Testis (tissue), 2 donors: ENCODE measurements around the gene ZFR2.

Source experiments
- POLR2A ChIP-seq: fragments of 450-650 bp; IDR thresholded peaks from one replicate; pipeline ENCODE4 v1.6.1; 2017; ENCODE audit warnings: antibody characterized with exemption, mild to moderate bottlenecking, moderate library complexity
- TF ChIP-seq, protein P1 (sequence below), 3 experiments: fragments of 450-650 bp in 2 of 3; fragments of 200-600 bp in 1 of 3; sonication (generic) in 1 of 3; IDR thresholded peaks; one replicate each; pipeline ENCODE4 v1.5.1; 2016 to 2019; ENCODE audit warnings: antibody characterized with exemption in 3 of 3, mild to moderate bottlenecking in 2 of 3, moderate library complexity in 1 of 3

DNA sequence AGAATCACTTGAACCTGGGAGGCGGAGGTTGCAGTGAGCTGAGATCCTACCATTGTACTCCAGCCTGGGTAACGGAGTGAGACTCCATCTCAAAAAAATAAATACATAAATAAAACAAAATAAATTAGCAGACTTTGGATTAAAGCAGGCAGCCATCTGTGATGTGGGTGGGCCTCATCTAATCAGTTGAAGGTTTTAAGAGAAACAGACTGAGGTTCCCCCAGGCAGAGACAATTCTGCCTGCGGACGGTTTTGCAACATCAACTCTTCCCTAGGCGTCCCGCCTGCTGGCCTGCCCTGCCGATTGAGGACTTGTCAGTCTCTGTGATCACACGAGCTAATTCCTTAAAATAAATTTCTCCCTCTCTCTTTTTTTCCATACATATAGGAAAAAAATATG lies 35.4 kb upstream of the ZFR2 start:
- TF ChIP-seq, protein P1, sequence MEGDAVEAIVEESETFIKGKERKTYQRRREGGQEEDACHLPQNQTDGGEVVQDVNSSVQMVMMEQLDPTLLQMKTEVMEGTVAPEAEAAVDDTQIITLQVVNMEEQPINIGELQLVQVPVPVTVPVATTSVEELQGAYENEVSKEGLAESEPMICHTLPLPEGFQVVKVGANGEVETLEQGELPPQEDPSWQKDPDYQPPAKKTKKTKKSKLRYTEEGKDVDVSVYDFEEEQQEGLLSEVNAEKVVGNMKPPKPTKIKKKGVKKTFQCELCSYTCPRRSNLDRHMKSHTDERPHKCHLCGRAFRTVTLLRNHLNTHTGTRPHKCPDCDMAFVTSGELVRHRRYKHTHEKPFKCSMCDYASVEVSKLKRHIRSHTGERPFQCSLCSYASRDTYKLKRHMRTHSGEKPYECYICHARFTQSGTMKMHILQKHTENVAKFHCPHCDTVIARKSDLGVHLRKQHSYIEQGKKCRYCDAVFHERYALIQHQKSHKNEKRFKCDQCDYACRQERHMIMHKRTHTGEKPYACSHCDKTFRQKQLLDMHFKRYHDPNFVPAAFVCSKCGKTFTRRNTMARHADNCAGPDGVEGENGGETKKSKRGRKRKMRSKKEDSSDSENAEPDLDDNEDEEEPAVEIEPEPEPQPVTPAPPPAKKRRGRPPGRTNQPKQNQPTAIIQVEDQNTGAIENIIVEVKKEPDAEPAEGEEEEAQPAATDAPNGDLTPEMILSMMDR (IDR thresholded peaks at IDR 0.05), result no peak
- TF ChIP-seq POLR2A, result no peak
